SU-DHL-6 (cell line): ENCODE measurements around the gene NOVA2.

ENCODE experiments used
- H2AFZ ChIP-seq: fragments of 200-600 bp; sonication (generic); 2 replicates; pipeline ENCODE4 v1.6.1; 2014; ENCODE audit warnings: low read depth, mild to moderate bottlenecking, moderate library complexity, mixed read lengths, antibody characterized with exemption, low read length; ENCODE audit not compliant: severe bottlenecking
- H3F3A ChIP-seq: fragments of 200-600 bp; shearing (Covaris generic); 2 replicates; pipeline ENCODE4 v1.6.0; 2016; ENCODE audit warnings: antibody characterized with exemption, mild to moderate bottlenecking; ENCODE audit not compliant: insufficient read depth
- H3K27ac ChIP-seq: fragments of 200-600 bp; sonication (generic); 2 replicates; pipeline ENCODE4 v1.5.1; 2016; ENCODE audit warnings: low read depth, mild to moderate bottlenecking, low read length, moderate library complexity, mixed read lengths
- H3K27me3 ChIP-seq: fragments of 200-600 bp; sonication (generic), shearing (Covaris generic); 2 replicates; pipeline ENCODE4 v1.6.0; 2014; ENCODE audit warnings: mild to moderate bottlenecking, low read length
- H3K36me3 ChIP-seq: fragments of 200-600 bp; sonication (generic); 2 replicates; pipeline ENCODE4 v1.6.1; 2014; ENCODE audit warnings: mild to moderate bottlenecking, low read length, mixed read lengths
- H3K4me2 ChIP-seq: fragments of 300-600, 200-600 bp; shearing (Covaris generic), sonication (generic); 2 replicates; pipeline ENCODE4 v1.6.0; 2014; ENCODE audit warnings: low read length, low read depth, mild to moderate bottlenecking; ENCODE audit not compliant: poor library complexity, severe bottlenecking
- H3K4me3 ChIP-seq: fragments of 200-600 bp; sonication (generic); 2 replicates; pipeline ENCODE4 v1.5.1; 2014; ENCODE audit warnings: antibody characterized with exemption, low read length, mild to moderate bottlenecking, mixed read lengths; ENCODE audit not compliant: insufficient read depth, poor library complexity, severe bottlenecking
- H3K79me2 ChIP-seq: fragments of 200-600 bp; sonication (generic); 2 replicates; pipeline ENCODE4 v1.6.1; 2014; ENCODE audit warnings: mild to moderate bottlenecking, low read length, moderate library complexity; ENCODE audit not compliant: insufficient read depth
- H3K9ac ChIP-seq: fragments of 200-600 bp; sonication (generic); 2 replicates; pipeline ENCODE4 v1.7.0; 2014; ENCODE audit warnings: mild to moderate bottlenecking, low read length
- H3K9me2 ChIP-seq: fragments of 200-600 bp; sonication (generic); replicated peaks from 2 replicates; pipeline ENCODE4 v1.6.1; 2014; ENCODE audit warnings: low read length; ENCODE audit not compliant: insufficient read depth
- H3K9me3 ChIP-seq: fragments of 200-600 bp; sonication (generic); 2 replicates; pipeline ENCODE4 v1.6.1; 2014; ENCODE audit warnings: low read length, mixed read lengths; ENCODE audit not compliant: insufficient read depth
- H4K20me1 ChIP-seq: fragments of 200-600 bp; sonication (generic); 2 replicates; pipeline ENCODE4 v1.6.1; 2014; ENCODE audit warnings: low read depth, mild to moderate bottlenecking, antibody characterized with exemption, low read length, moderate library complexity, mixed read lengths
- EZH2phosphoT487 ChIP-seq: fragments of 200-600 bp; sonication (generic), shearing (Covaris generic); conservative IDR thresholded peaks from 2 replicates; pipeline ENCODE4 v1.6.1; 2018; ENCODE audit warnings: mild to moderate bottlenecking, antibody characterized with exemption, low read length, moderate library complexity, mixed read lengths
- TF ChIP-seq, protein P1 (sequence below): fragments of 200-600 bp; sonication (generic); IDR thresholded peaks from one replicate; pipeline ENCODE4 v1.5.1; 2017; ENCODE audit warnings: antibody characterized with exemption, mild to moderate bottlenecking, low read length, moderate library complexity; ENCODE audit not compliant: insufficient read depth, poor library complexity, severe bottlenecking

The NOVA2 gene

DNA sequence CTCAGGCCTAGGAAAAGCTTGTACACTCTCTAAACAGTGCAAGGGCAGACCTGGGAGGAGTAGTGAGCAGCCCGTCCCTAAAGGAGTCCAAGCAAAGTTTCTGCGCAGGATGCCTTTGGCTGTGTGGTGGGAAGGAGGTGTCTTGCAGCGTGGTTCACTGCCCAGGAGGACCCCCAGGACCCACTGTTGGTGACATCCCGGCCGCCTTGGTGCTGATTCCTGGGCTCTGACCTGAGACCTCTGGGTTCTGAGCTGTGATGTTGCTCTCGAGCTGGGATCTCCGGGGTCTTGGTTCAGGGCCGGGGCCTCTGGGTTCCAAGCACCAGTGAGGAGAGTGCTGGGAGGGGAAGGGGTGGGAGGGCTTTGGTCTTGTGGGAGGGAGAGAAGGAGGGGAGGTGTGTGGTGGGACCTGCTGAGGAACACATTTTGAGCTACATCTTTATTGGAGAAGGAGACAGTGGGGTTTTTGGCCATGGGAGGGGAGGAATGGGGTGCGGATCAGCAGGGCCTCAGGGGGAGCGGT is 45.1 kb upstream of the NOVA2 start:
- H3K27ac ChIP-seq, result no peak overlapping the region
- H3F3A ChIP-seq, result peaks cover 5% of the 10 kb centered on the region
- no peak overlapping the region for H3K9ac ChIP-seq

DNA sequence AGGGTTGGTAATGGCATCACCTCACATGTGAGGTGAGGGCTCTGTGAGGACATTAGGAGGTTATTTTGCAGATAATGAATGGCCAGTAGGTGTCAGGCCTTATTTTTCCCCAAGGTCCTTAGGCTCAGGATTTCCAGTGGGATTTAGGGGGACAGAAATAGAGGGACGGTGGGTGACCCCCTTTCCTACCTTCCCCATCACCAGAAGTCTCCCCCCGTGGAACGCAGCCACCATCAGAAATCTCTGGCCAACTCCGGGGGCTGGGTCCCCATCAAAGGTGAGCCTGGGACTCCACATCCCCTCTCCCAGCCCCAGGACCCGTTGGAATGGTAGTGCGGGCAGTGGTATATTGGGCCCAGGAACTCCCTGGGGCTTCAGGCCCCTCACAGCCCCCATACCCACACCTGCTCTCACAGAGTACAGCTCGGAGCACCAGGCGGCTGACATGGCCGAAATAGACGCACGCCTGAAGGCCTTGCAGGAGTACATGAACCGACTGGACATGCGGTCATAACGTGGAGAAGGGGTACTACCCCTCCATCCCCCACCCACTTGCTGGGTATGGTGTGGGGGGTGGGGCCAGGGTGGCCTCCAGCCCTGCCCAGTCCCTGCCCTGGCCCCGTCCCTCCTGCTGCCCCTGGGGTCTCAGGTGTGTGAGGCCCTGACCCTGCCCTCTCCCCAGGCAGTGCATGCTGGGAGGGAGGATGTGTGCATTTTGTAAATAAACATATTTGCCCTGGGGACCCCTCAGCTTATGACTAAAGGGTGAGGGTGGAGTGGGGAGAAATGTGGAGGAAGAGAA is 44.4 kb upstream of the NOVA2 start:
- no peaks in the 10 kb centered on the region for H3K36me3 ChIP-seq
- no peaks in the 10 kb centered on the region for H4K20me1 ChIP-seq
- TF ChIP-seq, protein P1, sequence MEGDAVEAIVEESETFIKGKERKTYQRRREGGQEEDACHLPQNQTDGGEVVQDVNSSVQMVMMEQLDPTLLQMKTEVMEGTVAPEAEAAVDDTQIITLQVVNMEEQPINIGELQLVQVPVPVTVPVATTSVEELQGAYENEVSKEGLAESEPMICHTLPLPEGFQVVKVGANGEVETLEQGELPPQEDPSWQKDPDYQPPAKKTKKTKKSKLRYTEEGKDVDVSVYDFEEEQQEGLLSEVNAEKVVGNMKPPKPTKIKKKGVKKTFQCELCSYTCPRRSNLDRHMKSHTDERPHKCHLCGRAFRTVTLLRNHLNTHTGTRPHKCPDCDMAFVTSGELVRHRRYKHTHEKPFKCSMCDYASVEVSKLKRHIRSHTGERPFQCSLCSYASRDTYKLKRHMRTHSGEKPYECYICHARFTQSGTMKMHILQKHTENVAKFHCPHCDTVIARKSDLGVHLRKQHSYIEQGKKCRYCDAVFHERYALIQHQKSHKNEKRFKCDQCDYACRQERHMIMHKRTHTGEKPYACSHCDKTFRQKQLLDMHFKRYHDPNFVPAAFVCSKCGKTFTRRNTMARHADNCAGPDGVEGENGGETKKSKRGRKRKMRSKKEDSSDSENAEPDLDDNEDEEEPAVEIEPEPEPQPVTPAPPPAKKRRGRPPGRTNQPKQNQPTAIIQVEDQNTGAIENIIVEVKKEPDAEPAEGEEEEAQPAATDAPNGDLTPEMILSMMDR, result no peak
- TF ChIP-seq EZH2phosphoT487, result no peak

More for the DNA sequence above, 45.1 kb upstream of the NOVA2 start:
- no peak overlapping the region for H3K4me3 ChIP-seq
- H3K79me2 ChIP-seq, result no peaks in the 10 kb centered on the region
- no peak overlapping the region for H2AFZ ChIP-seq
- H3K27me3 ChIP-seq, result no peaks in the 10 kb centered on the region
- no peak for TF ChIP-seq EZH2phosphoT487
- TF ChIP-seq, protein P1, result no peak
- H3K36me3 ChIP-seq, result no peaks in the 10 kb centered on the region
- H3K4me2 ChIP-seq, result no peak overlapping the region
- H3K9me2 ChIP-seq, result no peaks in the 10 kb centered on the region
- H4K20me1 ChIP-seq, result no peaks in the 10 kb centered on the region
- no peaks in the 10 kb centered on the region for H3K9me3 ChIP-seq

DNA sequence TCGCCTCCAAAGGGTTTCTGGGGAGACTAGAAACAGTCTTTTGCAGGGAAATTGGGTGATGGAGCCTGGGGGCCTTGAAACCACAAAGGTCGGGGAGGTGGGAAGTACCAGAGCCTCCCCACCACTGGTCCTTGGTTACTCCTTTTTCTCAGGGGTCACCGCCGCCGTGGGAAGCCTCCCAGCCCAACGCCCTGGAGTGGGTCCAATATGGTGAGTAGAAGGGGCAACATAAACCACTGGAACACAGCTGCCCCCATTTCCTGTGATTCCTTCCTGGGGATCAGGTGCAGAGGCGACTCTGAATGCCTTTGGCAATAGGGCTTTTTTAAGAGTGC is 43.4 kb upstream of the NOVA2 start:
- H3K9ac ChIP-seq, result no peak overlapping the region
- H3K79me2 ChIP-seq, result no peaks in the 10 kb centered on the region
- no peaks in the 10 kb centered on the region for H4K20me1 ChIP-seq
- no peaks in the 10 kb centered on the region for H3K27me3 ChIP-seq
- H2AFZ ChIP-seq, result no peak overlapping the region
- H3K9me3 ChIP-seq, result no peaks in the 10 kb centered on the region
- H3K36me3 ChIP-seq, result no peaks in the 10 kb centered on the region
- no peaks in the 10 kb centered on the region for H3K9me2 ChIP-seq
- no peak overlapping the region for H3K4me2 ChIP-seq
- H3K4me3 ChIP-seq, result no peak overlapping the region
- peaks cover 5% of the 10 kb centered on the region for H3F3A ChIP-seq
- TF ChIP-seq, protein P1, result no peak
- TF ChIP-seq EZH2phosphoT487, result no peak
- no peak overlapping the region for H3K27ac ChIP-seq

More for the DNA sequence above, 44.4 kb upstream of the NOVA2 start:
- H3K4me3 ChIP-seq, result no peak overlapping the region
- H3K9ac ChIP-seq, result no peak overlapping the region
- H3F3A ChIP-seq, result peaks cover 5% of the 10 kb centered on the region
- H3K4me2 ChIP-seq, result no peak overlapping the region
- no peak overlapping the region for H2AFZ ChIP-seq
- H3K27me3 ChIP-seq, result no peaks in the 10 kb centered on the region
- H3K9me3 ChIP-seq, result no peaks in the 10 kb centered on the region
- no peaks in the 10 kb centered on the region for H3K79me2 ChIP-seq
- H3K27ac ChIP-seq, result no peak overlapping the region
- no peaks in the 10 kb centered on the region for H3K9me2 ChIP-seq
